Psoas muscle (tissue), 8 donors: ENCODE measurements around the gene TMSB10. TPM values are rescaled to one million over a fixed set of nuclear protein-coding genes. Genes with fewer than 3 reads are reported as not detected.
A peak's percentile ranks its signal among the peaks of the same experiment; 100 is the strongest.

Experiments
- ATAC-seq, 4 donors: fragments of 200-7000 bp; cut with Tn5 transposase; one replicate each; pipeline ENCODE4 v1.9.1; 2020; ENCODE audit warnings: moderate library complexity in 3 of 4, mild to moderate bottlenecking in 2 of 4
- DNase-seq, 2 donors: peaks; one replicate each; pipeline ENCODE4 v3.0.0-alpha.2; 2020
- H3K27ac ChIP-seq: fragments of 200-600 bp; one replicate; pipeline ENCODE4 v1.8.0; 2022
- H3K27me3 ChIP-seq, 3 donors: fragments of 200-600 bp in 1 of 3; one replicate each; pipeline versions ENCODE4 v1.6.1 to v1.8.0; 2013 to 2022; ENCODE audit warnings: low read length in 2 of 3, mild to moderate bottlenecking in 2 of 3, moderate library complexity in 1 of 3; ENCODE audit not compliant: insufficient read depth in 3 of 3
- H3K36me3 ChIP-seq, 2 donors: fragments of 200-600 bp in 1 of 2; one replicate each; pipeline versions ENCODE4 v1.6.1 to v1.8.0; 2013 to 2022; ENCODE audit warnings: low read depth in 1 of 2, mild to moderate bottlenecking in 1 of 2, moderate library complexity in 1 of 2; ENCODE audit not compliant: insufficient read depth in 1 of 2
- H3K4me1 ChIP-seq: fragments of 200-600 bp; one replicate; pipeline ENCODE4 v1.8.0; 2022
- H3K4me3 ChIP-seq: fragments of 200-600 bp; one replicate; pipeline ENCODE4 v1.8.0; 2022; ENCODE audit warnings: mild to moderate bottlenecking
- H3K9me3 ChIP-seq: fragments of 200-600 bp; one replicate; pipeline ENCODE4 v1.8.0; 2022
- CTCF ChIP-seq: fragments of 200-600 bp; IDR thresholded peaks from one replicate; pipeline ENCODE4 v1.8.0; 2022; ENCODE audit warnings: antibody characterized with exemption
- WGBS, 3 donors: extraction: QIAGEN DNeasy Blood & Tissue Kit; methylation state at CpG; one replicate each; pipeline versions ENCODE4 v1.1.6 to v1.1.7; 2013; 5-methylcytosine and 5-hydroxymethylcytosine counted together
- intact Hi-C, 2 donors: fragments of 100-400 bp; cut with DNase I; formaldehyde crosslinking; loops; one replicate each; pipeline versions ENCODE4 v1.11.0 to v1.14.2; 2022
- polyA plus RNA-seq, 3 donors: library from polyadenylated mRNA; stranded (reverse); fragments of 200-250 nt; gene quantifications; one replicate each; pipeline ENCODE4 v1.2.3, GENCODE V29; 2013
- total RNA-seq, 4 donors: library from RNA; stranded (reverse); fragmentation: NEBNext Ultra II Directional in 2 of 4; extraction: Animal tissue kit (Norgen Biotek cat#: 25700) in 2 of 4; gene quantifications; one replicate each; pipeline versions ENCODE4 v1.2.1 to v1.2.4, GENCODE V29; 2021 to 2023
- donor health status: healthy with polysubstance abuse.
- donor health status: DM: no; HTN: no; CAD: no; lungs with moderate emphysema.
- donor health status: Bipolar disorder and iron deficiency.
- donor health status: healthy.
- donor health status: DM: yes; HTN: yes; CAD: no.
- donor health status: DM: no; HTN: no; CAD: no.
- donor health status: DM: no; HTN: no; CAD: no.
- donor health status: DM: yes; HTN: yes; CAD: no.

Gene TMSB10
- total and polyA plus RNA-seq, 7 donors: 181 to 849 (median 284) TPM

GRCh38 chr2:84885111-84885510 lies 20.3 kb upstream of the TMSB10 start:
- Histone ChIP-seq H3K27ac (no peak overlapping the region), H3K4me1 (peaks cover 13% of the 10 kb centered on the region), H3K36me3 (no peaks in the 10 kb centered on the region), H3K27me3 (peaks cover 0 to 23% (median 6%) of the 10 kb centered on the region in 3 donors), H3K4me3 (no peak overlapping the region), H3K9me3 (no peaks in the 10 kb centered on the region)
- WGBS, 3 donors: 86 to 92% (median 89%) methylated on average over 2 of the region's 2 CpGs
- TF ChIP-seq CTCF: no peak
- no peak for DNase-seq
- no peak for ATAC-seq
- intact Hi-C loops: no loop called here

GRCh38 chr2:84886791-84887190 lies 18.7 kb upstream of the TMSB10 start:
- no peaks in the 10 kb centered on the region for H3K4me1 ChIP-seq
- ATAC-seq (no peak), DNase-seq (no peak)
- H3K9me3 ChIP-seq: no peaks in the 10 kb centered on the region
- no peak for TF ChIP-seq CTCF
- no peaks in the 10 kb centered on the region for H3K36me3 ChIP-seq
- H3K27ac ChIP-seq: no peak overlapping the region
- intact Hi-C loops: no loop called here
- WGBS, 3 donors: 92 to 94% (median 94%) methylated on average over 6 of the region's 6 CpGs
- peaks cover 0 to 6% (median 1%) of the 10 kb centered on the region in 3 donors for H3K27me3 ChIP-seq
- H3K4me3 ChIP-seq: no peak overlapping the region

GRCh38 chr2:84888401-84889276 lies 16.8 kb upstream of the TMSB10 start:
- H3K9me3 ChIP-seq: no peaks in the 10 kb centered on the region
- TF ChIP-seq CTCF: no peak
- H3K4me1 ChIP-seq: no peaks in the 10 kb centered on the region
- intact Hi-C loops: no loop called here
- H3K27me3 ChIP-seq: peaks cover 0 to 1% (median 0%) of the 10 kb centered on the region in 3 donors
- peak in 3 of 4 donors; percentile 45 to 65 (median 45) for ATAC-seq
- WGBS, 3 donors: 40 to 56% (median 54%) methylated on average over 6 of the region's 6 CpGs
- no peaks in the 10 kb centered on the region for H3K36me3 ChIP-seq
- no peak overlapping the region for H3K27ac ChIP-seq
- peak overlapping the region; percentile 32 for H3K4me3 ChIP-seq
- DNase-seq: no peak

GRCh38 chr2:84889332-84889731 lies 16.1 kb upstream of the TMSB10 start:
- intact Hi-C loops: no loop called here
- H3K4me3 ChIP-seq: no peak overlapping the region
- ATAC-seq: no peak
- H3K4me1 ChIP-seq: no peaks in the 10 kb centered on the region
- no peak for DNase-seq
- TF ChIP-seq CTCF: no peak
- peaks cover 0 to 1% (median 0%) of the 10 kb centered on the region in 3 donors for H3K27me3 ChIP-seq
- WGBS, 3 donors: 90 to 97% (median 92%) methylated on average over 2 of the region's 2 CpGs
- H3K9me3 ChIP-seq: no peaks in the 10 kb centered on the region
- no peak overlapping the region for H3K27ac ChIP-seq
- H3K36me3 ChIP-seq: no peaks in the 10 kb centered on the region
